Peyer's patch (tissue), 4 donors: ENCODE measurements around the gene SLC34A1. TPM values are rescaled to one million over a fixed set of nuclear protein-coding genes. Genes with fewer than 3 reads are reported as not detected.
A peak's percentile ranks its signal among the peaks of the same experiment; 100 is the strongest.
"Not testable (repeated sequence)": the region's sequence is repeated elsewhere in the genome, so short reads cannot be mapped to it uniquely, and the experiment has no call there.

Source experiments
- DNase-seq, 3 donors: peaks; one replicate each; pipeline ENCODE4 v3.0.0-alpha.2; 2017 to 2019
- H3K27ac ChIP-seq, 4 donors: fragments of 200-600 bp; sonication (generic); one replicate each; pipeline ENCODE4 v1.5.1; 2016 to 2019
- H3K27me3 ChIP-seq, 2 donors: fragments of 200-600 bp; sonication (generic); one replicate each; pipeline ENCODE4 v1.5.1; 2019
- H3K36me3 ChIP-seq, 3 donors: fragments of 200-600 bp; sonication (generic); one replicate each; pipeline ENCODE4 v1.5.1; 2016 to 2019
- H3K4me1 ChIP-seq, 4 donors: fragments of 200-600 bp; sonication (generic); one replicate each; pipeline ENCODE4 v1.5.1; 2016 to 2019
- H3K4me3 ChIP-seq, 4 donors: fragments of 200-600 bp; sonication (generic); 1 replicate in 3 of 4; 2 replicates in 1 of 4; pipeline ENCODE4 v1.5.1; 2016 to 2019; ENCODE audit warnings: mild to moderate bottlenecking in 1 of 4
- H3K9me3 ChIP-seq, 4 donors: fragments of 200-600 bp; sonication (generic); one replicate each; pipeline ENCODE4 v1.5.1; 2016 to 2019; ENCODE audit warnings: mild to moderate bottlenecking in 1 of 4
- CTCF ChIP-seq, 6 experiments: fragments of 450-650 bp in 4 of 6; fragments of 200-600 bp in 2 of 6; sonication (generic) in 1 of 6; IDR thresholded peaks; one replicate each; pipeline ENCODE4 v1.5.1; 2017 to 2019; ENCODE audit warnings: antibody characterized with exemption in 6 of 6, mild to moderate bottlenecking in 3 of 6, moderate library complexity in 1 of 6
- POLR2A ChIP-seq, 2 donors: fragments of 450-650 bp; IDR thresholded peaks; one replicate each; pipeline ENCODE4 v1.5.1; 2017; ENCODE audit warnings: antibody characterized with exemption in 2 of 2, mild to moderate bottlenecking in 2 of 2, moderate library complexity in 2 of 2
- total RNA-seq, 4 donors: library from RNA; depleted of rRNA; stranded (reverse); fragments of >200 nt; gene quantifications; one replicate each; pipeline ENCODE4 v1.1.0, GENCODE V29; 2016

SLC34A1 gene
- total RNA-seq, 4 donors from 2014 or later = 0.35 TPM; not detected in 3

- Histone ChIP-seq H3K27ac (no peak overlapping the region), H3K27me3 (no peaks in the 10 kb centered on the region), H3K4me1 (no peaks in the 10 kb centered on the region), H3K4me3 (no peak overlapping the region), H3K9me3 (no peaks in the 10 kb centered on the region), H3K36me3 (peaks cover 0 to 85% (median 0%) of the 10 kb centered on the region in 3 donors)
- no peak for TF ChIP-seq CTCF (IDR thresholded peaks at IDR 0.05)
- DNase-seq = peak in 1 of 3 donors; percentile 33
These were observed 47.4 kb upstream of the SLC34A1 start for GRCh38 chr5:177336603-177337494.

DNA sequence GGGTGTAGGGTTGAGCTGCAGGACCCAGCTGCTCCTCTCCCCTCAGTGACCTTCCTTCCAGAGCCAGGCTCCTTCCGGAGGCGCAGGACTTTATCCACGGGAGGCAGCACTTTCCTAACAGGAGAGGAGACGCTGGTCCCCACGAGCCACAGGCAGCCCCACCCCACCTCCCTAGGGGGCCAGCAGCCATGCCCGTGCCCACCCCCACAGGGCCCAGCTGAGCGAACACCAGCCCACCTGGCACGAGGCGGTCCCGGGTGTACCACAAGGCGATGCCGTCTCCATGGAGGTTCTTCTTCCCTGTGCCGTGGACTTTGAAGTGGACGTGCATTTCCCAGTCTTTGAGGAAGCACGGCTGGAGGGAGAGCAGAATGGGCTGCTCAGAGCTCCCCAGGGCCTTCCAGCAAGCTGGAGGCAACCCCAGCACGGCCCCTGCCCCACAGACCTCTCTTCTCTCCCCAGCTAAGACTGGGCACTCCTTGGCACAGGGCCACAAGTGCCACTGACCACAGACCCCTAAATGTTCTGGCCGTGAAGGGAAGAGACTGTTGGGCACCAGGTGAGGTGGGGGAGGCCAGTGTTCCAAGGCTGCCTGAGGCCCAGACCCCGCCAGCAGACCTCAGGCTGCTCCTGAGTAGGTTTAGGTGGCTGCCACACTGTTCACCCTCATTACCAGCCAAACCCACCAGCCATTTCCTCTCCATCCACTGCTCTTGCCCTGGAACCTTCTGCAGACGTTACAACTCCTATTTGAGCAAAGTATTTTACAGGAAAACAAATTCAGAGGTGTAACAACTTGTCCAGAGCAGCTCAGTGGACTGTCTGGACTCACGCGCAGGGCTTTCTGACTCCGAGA lies 45.8 kb upstream of the SLC34A1 start:
- DNase-seq = peak in 1 of 3 donors; percentile 43
- Histone ChIP-seq H3K4me3 (no peak overlapping the region), H3K27me3 (no peaks in the 10 kb centered on the region), H3K36me3 (peaks cover 0 to 80% (median 0%) of the 10 kb centered on the region in 3 donors), H3K4me1 (no peaks in the 10 kb centered on the region), H3K9me3 (no peaks in the 10 kb centered on the region), H3K27ac (no peak overlapping the region)
- TF ChIP-seq POLR2A (IDR thresholded peaks at IDR 0.05) (no peak), CTCF (IDR thresholded peaks at IDR 0.05) (no peak)

DNA sequence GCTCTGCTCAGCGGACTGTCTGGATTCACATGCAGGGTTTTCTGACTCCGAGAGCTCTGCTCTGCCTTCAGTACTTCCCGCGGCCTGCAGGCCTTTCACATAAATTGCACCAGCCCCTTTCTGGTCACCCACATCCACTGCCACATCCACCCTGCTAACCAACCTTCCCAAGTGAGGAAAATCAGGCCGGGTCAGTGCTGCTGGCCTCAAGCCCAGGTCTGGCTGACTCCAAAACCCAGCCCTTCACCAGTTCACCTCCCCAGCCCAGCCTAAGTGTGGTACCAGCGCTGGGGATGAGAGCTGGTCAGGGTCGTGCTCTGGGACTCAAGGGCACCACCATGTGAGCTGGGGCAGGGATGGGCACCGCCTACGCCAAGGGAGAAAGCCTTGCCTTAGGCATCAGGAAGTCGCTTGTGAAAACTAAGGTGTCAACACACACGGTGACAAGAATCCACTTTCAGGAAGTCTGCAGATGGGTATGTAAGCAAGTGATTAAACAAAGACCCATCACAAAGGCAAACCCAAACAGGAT lies 45.1 kb upstream of the SLC34A1 start:
- Histone ChIP-seq H3K4me1 (no peaks in the 10 kb centered on the region), H3K9me3 (no peaks in the 10 kb centered on the region), H3K27me3 (no peaks in the 10 kb centered on the region), H3K27ac (no peak overlapping the region), H3K36me3 (peaks cover 0 to 76% (median 0%) of the 10 kb centered on the region in 3 donors), H3K4me3 (no peak overlapping the region)
- peak in 1 of 3 donors; percentile 27 for DNase-seq
- no peak for TF ChIP-seq POLR2A (IDR thresholded peaks at IDR 0.05)
- TF ChIP-seq CTCF (IDR thresholded peaks at IDR 0.05) = no peak

DNA sequence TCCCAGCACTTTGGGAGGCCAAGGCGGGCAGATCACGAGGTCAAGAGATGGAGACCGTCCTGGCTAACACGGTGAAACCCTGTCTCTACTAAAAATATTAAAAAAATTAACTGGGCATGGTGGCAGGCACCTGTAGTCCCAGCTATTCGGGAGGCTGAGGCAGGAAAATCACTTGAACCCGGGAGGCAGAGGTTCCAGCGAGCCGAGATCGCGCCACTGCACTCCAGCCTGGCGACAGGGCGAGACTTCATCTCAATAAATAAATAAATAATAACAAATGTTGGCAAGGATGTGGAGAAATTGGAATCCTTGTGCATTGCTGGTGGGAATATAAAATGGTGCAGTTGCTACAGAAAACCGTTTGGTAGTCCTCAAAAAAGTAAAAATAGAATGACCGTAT lies 41.2 kb upstream of the SLC34A1 start:
- H3K4me1 ChIP-seq, H3K27me3 ChIP-seq, H3K4me3 ChIP-seq, DNase-seq, H3K9me3 ChIP-seq, H3K27ac ChIP-seq: not testable (repeated sequence)
- H3K36me3 ChIP-seq = peaks cover 0 to 56% (median 0%) of the 10 kb centered on the region in 3 donors

- Histone ChIP-seq H3K27ac (no peak overlapping the region), H3K27me3 (no peaks in the 10 kb centered on the region), H3K4me3 (no peak overlapping the region), H3K9me3 (no peaks in the 10 kb centered on the region), H3K4me1 (peaks cover 0 to under 1% (median 0%) of the 10 kb centered on the region in 4 donors), H3K36me3 (peaks cover 0 to 49% (median 0%) of the 10 kb centered on the region in 3 donors)
- DNase-seq = no peak
- TF ChIP-seq CTCF (IDR thresholded peaks at IDR 0.05) (no peak), POLR2A (IDR thresholded peaks at IDR 0.05) (no peak)
These were observed 40.5 kb upstream of the SLC34A1 start for GRCh38 chr5:177343777-177344176.
